MM.1S (cell line): ENCODE data around the gene BTBD1.

ENCODE experiments used
- EZH2phosphoT487 ChIP-seq: fragments of 300-600 bp; sonication (generic); IDR thresholded peaks from 2 replicates; pipeline ENCODE4 v1.6.1; 2018; ENCODE audit warnings: antibody characterized with exemption, low read length
- TF ChIP-seq, protein P1 (sequence below): fragments of 300-600 bp; sonication (generic); IDR thresholded peaks from 2 replicates; pipeline ENCODE4 v1.5.1; 2016; ENCODE audit warnings: antibody characterized with exemption, low read length, mixed read lengths

DNA sequence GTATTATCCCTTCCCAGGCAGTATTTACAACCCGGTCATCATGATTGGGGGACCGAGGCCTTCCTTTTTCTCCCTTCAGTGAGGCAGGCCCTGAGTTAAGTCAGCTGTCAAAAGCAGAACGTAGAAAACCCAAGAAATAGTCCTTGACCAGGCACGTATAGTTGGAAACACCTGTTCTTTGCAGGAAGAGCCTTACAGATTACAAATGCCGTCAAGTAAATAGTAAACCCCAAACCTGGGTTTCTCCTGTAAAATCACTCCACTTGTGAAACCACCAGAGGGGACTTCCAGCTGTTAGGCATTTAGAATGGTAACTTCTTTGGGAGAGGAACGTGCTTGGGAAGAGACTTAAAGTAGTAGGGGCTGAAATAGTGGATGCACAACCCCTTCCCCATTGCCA is 1.0 kb upstream of the BTBD1 start:
- TF ChIP-seq, protein P1, sequence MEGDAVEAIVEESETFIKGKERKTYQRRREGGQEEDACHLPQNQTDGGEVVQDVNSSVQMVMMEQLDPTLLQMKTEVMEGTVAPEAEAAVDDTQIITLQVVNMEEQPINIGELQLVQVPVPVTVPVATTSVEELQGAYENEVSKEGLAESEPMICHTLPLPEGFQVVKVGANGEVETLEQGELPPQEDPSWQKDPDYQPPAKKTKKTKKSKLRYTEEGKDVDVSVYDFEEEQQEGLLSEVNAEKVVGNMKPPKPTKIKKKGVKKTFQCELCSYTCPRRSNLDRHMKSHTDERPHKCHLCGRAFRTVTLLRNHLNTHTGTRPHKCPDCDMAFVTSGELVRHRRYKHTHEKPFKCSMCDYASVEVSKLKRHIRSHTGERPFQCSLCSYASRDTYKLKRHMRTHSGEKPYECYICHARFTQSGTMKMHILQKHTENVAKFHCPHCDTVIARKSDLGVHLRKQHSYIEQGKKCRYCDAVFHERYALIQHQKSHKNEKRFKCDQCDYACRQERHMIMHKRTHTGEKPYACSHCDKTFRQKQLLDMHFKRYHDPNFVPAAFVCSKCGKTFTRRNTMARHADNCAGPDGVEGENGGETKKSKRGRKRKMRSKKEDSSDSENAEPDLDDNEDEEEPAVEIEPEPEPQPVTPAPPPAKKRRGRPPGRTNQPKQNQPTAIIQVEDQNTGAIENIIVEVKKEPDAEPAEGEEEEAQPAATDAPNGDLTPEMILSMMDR = no peak
- TF ChIP-seq EZH2phosphoT487 = no peak
